CD4-positive, alpha-beta T cell treated with Interleukin-6 for 4 hours (primary cell): ENCODE measurements around the gene CDT1.
"Not testable (repeated sequence)": the region's sequence is repeated elsewhere in the genome, so short reads cannot be mapped to it uniquely, and the experiment has no call there.

Experiments used
- DNase-seq: peaks from one replicate; pipeline ENCODE4 v3.0.0-alpha.2; 2020; ENCODE audit warnings: mixed read lengths

Gene CDT1

GRCh38 chr16:88769617-88770460 lies 33.8 kb upstream of the CDT1 start:
- DNase-seq, result peak; percentile 48

DNA sequence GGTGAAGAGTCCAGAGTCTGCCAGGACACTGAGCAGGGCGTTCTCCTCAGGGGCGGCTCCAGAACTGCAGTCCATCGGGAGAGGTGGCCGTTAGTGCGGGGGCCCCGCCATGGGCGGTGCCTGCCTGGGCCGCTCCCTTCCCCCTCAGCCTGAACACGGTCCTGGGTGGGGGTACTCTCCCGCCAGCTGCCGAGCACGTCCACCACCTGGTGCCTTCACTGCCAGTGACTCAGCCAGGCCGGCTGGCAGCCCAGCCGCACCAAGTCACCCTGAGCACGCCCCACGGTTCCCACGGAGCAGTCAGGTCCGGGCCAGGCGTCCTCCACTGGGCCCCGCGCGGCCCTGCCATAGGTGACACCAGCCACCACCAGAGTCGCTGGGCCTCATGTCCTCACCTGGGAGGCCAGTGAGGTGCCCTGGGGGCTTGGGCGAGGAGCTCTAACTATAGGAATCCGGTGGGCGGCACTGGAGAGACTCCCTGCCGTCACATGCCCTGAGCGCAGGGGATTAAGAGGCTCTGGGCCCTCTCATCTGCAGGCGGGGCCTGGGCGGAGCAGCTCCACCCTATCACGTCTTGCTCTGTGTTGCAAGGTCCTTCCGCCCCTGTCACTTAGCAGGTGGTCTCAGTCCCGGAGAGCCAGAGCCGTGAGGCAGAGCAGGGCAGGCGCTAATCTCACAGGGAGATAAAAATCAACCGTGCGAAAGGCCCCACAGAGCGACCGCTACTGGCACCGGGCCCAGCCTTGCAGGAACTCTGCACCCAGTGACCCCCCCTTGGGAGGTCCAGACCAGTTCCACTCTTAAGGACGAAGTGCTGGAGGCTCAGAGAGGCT lies 32.9 kb upstream of the CDT1 start:
- peak; percentile 56 for DNase-seq

- DNase-seq, result no peak
These were observed 32.3 kb upstream of the CDT1 start for GRCh38 chr16:88771294-88771772.

- not testable (repeated sequence) for DNase-seq
These were observed 31.8 kb upstream of the CDT1 start for GRCh38 chr16:88771781-88772180.

- DNase-seq, result no peak
These were observed 30.4 kb upstream of the CDT1 start for GRCh38 chr16:88772871-88773811.

GRCh38 chr16:88773812-88774291 lies 29.7 kb upstream of the CDT1 start:
- DNase-seq, result no peak

DNA sequence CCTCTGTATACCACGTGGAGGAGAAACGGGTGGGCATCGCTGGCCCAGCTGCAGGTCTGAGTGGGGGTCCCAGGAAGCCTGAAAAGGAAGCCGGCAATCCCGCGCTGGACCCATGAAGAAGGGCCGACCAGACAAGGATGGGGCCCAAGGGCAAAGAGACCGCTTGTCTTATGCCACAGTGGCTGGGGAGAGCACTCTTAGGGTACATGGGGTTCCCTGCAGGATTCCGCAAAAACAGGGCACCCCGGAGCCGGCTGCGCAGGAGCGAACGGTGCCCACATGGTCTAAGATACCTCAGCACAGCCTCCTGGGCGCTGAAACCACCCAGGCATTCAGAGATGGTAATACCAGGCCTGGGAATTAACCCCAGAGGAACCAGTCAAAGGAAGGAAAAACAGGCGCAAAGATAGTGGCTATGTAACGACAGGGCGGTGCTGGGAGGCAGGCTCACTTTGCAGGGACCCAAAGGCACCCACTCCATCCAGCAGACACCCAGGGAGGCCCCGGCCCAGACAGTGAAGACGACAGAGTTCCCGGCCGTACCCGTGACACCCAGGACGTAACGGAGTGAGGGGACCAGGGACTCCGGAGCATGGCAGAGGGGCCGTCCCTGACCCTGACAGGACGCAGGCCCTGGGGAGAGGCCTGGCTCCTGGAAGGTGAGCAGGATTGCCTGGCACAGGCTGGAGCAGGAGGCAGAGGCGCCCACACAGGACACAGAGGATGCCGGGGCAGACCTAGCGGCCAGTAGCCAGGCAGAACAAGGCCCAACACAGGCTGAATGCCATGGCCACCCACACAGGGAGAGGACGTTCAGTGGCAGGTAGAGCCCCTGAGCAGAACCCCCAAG lies 28.8 kb upstream of the CDT1 start:
- no peak for DNase-seq

- no peak for DNase-seq
These were observed 27.8 kb upstream of the CDT1 start for GRCh38 chr16:88775825-88776224.

DNA sequence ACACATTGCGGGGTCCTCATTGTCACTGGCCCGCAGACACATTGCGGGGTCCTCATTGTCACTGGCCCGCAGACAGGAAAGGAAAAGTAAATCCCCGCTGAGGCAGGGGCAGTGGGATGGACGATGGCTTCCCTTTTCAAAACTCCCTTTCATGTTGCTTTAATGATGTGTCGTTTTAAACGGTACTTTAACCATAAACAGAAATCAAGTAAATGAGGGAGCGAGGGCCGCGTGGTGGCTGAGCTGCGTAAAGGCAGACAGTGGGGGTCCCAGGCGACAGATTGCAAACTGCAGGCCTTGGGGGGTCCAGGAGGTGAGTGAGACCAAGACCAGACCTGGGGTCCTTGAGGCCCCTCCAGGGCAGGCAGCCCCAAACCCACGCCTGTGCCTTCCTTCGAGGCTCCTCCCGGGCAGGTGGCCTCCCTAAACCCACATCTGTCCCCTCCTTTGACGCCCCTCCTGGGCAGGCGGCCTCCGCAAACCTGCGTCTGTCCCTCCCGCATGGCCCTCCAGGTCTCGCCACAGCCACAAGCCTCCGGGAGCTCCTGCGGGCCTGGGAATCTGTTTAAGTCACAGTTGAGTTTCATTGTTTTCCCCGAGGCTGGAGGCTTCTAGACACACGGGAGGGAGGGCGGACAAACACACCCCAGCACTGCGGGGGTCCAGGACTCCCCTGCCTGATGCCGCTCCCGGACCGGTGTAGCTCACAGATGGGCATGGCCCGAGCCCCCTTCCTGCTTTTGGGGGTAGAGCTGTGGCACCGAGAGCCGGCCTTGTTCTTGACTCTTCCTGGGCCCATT lies 25.9 kb upstream of the CDT1 start:
- no peak for DNase-seq

DNA sequence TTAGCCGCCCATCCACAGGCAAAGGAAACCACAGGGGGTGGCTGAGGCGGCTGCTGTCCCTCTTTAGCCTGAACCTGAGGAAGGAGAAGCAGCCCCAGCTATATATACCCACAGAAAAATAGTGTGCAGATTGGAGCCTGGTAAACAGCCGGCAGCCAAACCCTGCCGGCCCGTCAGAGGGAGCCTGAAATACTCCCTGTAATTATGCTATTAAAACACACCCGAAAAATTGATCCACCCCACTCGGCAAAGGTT lies 25.4 kb upstream of the CDT1 start:
- no peak for DNase-seq

DNA sequence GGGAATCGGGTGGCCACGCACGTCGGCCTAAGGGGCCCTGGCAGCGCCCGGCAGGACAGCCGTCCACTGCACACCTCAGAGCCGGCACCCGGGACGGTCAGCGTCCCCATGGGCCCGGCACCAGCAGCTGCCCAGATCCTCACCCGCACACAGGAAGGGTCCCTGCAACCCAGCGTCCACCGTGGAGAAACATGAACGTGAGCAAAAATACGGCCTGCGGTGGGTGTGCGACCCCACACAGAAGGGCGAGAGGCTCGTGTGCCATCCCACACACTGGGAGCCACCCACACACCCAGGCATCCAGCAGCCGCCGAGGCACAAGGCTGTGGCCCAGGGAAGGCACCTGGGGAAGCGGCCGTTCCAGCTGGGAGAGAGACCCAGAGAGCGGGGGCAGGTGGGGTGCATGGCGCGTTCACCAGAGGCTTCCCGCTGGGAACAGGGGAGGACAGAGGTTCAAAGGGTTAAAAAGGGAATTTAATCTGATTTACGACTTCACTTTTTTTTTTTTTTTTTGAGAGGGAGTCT lies 25.0 kb upstream of the CDT1 start:
- no peak for DNase-seq

GRCh38 chr16:88779406-88780141 lies 24.0 kb upstream of the CDT1 start:
- no peak for DNase-seq

GRCh38 chr16:88780142-88781062 lies 23.2 kb upstream of the CDT1 start:
- no peak for DNase-seq

DNA sequence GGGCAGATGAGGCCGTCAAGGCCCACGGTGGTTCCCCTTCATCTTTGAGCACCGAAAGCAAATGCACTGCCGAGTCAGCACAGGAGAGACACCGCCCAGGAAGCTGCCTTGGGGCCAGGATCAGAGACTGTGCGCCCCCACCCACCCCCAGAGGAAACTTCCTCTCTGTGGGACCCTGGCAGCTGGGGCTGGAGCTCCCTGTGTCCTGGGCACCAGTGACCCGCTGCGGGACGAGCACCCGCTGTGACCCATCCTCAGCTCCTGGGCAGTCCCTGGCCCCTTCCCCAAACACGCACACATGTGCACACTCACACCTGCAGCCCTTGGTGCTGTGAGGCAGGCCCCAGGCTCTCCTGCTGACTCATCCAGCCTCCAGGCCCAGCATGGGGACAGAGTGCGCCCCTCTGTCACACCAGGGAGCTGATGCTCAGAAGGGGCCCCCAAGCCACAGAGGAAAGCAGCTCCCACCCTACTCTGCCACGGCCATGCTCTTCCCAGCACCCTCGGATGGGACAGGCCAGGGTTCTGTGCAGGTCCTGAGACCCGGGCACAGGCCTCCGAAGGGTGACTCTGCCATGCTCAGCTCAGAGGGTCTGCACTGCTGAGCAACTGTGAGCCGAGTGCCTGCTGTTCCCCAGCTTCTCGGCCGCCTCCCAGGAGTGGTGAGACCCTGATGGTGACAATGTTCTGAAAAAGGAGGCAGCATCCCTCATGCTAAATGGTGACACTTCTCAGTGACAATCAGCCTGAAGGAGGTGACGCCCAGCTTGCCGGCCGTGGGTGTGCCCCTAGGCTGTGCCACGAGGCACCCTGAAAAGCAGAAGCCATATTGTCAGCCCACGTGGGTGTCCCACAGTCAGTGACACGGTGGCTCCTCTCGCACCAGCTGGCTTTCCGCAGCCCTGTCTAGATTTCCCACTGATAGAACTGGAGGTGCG lies 22.2 kb upstream of the CDT1 start:
- DNase-seq, result peak; percentile 80

DNA sequence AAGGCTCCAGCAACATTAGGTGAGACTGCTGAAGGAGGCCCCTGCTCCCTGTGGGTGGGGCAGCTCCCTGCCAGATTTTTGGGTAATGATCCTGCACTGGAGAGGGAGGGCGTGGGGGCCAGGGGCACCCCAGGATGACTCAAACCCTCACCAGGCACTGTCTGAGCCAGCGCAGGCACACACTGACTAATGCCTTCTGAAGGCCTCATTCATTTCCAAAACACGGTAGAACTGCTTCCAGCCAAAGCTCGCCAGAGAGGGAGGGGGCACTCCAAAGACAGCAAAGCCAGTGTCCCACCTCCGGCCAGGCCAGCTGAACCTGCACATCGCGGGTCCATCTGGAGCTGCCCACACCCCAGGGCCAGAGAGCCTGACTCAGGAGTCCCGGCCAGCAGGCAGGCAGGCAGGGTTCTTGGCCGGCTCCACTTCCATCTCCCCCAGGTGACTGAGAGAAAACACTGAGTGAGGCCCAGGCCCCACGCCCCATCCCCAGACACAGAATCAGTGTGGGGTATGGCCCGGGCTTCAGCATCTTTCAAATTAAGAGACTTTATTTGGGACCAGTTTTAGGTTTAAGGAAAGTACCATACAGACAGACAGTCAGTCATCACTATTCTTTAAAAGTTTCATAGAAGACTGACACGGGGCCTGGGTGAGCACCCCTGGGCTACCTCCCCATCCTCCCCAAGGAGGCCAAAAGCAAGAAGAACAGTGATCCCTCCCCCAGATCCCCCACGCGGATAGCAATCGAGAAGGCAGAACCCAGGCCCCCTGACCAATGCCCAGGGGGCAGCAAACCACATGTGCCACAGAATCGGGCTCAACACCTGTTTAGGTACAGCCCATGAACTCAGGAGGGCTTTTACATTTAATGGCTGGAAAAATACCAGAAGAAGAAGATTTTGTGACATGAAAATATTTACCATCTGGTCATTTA lies 20.9 kb upstream of the CDT1 start:
- DNase-seq, result peak; percentile 75

DNA sequence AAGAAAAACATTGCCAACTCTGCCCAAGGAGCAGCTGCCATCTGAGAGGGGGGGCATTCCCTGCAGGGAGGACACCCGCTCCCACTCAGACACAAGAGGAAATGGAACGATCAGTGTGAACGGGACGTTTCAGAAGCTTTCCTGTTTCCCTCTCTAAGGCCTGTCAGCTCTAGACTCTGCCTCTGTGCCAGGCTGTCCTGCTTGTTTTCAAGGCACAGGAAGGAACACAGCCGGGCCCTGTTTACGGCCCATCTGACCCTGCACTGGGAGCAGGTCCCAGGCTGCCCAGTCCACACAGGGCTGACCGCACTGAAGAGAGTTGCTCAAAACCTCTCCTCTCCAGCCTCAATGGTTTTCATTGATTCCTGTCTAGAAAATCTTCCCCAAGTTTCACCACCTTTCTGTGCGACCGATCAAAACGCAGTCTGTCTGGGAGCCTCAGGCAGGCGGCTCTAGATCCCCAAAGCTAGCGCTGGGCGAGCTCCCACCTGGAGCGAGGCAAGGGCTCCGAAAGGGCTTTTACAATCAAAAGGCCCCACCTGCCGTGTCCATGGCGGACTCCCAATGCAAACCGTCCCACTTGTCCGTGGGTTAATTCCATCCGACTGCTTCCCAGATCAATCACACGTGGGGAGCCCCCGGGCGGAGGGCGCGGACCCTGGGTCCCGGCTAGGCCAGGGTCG lies 20.1 kb upstream of the CDT1 start:
- peak; percentile 39 for DNase-seq
